GM12874 (cell line): ENCODE results near the gene RAB29.

Source experiments
- TF ChIP-seq, protein P1 (sequence below): IDR thresholded peaks from 2 replicates; pipeline ENCODE4 v1.5.1; 2011; ENCODE audit warnings: low read depth, mild to moderate bottlenecking, control low read depth, low read length, moderate library complexity; ENCODE audit not compliant: insufficient read depth

The RAB29 gene

DNA sequence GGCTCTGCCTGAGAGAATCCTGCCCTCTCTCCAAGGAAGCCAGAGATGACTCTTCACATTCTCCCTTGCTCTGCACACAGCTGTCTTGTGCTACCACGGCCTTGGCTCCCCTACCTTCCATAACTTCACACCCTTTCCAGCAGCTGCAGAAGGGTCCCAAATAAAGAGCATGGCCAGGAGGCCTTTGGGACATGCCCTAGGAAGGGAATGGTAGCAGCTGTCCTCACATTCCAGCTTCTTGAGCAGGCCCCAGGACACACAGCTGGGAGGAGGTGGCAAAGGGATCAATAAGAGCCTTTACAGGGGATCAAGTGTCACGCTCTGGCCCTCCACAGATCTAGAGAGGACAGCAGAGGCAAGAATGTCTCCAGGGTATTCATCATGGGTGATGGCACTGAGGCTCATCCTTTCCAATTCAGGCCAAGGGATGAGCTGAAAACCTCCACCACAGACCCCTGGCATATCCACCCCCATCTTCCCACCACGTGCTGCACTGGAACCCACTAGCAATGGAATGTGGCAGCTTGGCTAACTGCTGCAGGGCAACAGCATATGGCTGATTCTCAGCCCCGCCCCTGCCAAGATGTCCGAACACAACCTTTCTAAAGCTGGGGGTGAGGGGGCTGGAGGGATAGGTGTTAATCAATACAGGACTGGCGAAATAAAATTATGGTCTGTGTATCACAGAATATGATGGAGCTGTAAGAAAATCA, 17.8 kb upstream of the RAB29 start:
- TF ChIP-seq, protein P1, sequence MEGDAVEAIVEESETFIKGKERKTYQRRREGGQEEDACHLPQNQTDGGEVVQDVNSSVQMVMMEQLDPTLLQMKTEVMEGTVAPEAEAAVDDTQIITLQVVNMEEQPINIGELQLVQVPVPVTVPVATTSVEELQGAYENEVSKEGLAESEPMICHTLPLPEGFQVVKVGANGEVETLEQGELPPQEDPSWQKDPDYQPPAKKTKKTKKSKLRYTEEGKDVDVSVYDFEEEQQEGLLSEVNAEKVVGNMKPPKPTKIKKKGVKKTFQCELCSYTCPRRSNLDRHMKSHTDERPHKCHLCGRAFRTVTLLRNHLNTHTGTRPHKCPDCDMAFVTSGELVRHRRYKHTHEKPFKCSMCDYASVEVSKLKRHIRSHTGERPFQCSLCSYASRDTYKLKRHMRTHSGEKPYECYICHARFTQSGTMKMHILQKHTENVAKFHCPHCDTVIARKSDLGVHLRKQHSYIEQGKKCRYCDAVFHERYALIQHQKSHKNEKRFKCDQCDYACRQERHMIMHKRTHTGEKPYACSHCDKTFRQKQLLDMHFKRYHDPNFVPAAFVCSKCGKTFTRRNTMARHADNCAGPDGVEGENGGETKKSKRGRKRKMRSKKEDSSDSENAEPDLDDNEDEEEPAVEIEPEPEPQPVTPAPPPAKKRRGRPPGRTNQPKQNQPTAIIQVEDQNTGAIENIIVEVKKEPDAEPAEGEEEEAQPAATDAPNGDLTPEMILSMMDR, result no peak

DNA sequence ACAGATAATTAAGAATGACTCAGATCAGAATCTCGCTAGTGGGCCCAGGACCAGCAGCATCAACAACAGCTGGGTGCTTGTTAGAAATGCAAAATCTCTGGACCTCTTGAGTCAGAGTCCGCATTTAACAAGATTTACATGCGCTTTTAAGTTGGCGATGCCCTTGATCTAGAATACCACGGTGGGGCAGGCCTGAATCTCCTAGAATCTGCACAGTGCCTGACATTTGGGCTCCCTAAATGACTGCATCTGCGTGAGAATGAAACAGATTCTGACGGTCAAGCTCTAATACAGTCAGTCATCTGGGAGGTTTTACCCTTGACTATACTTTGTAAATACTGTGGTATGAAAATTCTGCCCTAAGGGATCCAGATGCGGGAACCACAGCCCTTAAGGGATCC, 17.2 kb upstream of the RAB29 start:
- TF ChIP-seq, protein P1, result no peak

DNA sequence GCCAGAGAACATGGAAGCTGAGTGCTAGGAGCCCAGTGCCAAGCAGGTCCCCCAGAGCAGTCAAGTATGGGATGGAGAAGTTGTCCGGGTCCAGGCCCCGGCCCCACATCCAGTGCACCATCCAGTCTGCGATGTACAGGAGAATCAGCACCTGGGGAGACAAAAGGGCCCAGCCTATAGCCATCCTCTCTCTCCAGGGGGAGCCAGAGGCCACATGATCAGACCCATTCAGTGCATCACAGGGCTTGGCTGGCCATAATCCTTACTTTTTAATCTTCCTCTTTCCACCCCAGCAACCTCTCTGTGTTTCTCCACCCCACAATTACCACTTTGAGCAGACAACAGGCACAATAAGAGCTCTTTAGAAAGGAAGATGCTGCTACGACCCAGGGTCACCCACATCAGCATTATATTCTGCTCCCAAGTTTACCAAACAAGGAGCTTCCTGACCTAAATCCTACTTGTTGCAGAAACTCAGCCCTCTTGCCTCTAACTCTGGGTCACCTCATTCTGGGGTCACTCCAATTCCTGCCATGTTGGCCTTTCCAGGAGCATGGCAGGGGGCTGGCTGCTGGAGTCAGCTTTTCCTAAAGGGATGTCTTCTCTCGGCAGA, 16.4 kb upstream of the RAB29 start:
- TF ChIP-seq, protein P1, result peak; percentile 86

DNA sequence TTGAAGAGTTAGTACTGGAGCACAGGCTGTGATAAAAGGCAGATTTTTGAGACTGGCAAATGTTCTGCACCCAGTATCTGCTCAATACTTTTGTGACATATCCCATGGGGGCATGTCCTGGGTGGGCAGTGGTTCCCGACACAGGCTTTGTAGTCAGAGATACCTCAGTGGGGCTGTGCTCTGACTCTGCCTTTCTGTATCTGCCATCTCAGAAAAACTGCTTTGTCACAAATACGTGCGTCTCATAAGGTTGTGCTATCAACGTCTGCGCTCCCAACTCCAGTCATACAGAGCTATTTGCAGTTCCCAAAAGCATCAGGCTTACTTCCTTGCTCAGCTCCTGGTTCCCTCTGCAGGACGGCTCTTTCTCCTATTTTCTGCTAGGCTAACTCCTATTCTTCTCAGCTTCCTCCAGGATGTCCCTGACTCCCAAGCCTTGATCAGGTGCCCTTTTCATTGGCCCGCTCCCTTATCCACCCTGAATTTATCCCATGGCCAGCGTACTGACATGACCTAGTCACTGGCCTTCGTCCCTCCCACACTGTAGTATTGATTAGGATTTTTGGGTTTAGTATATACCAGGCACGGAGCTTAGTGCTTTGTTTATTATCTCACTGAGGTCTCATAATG, 12.1 kb upstream of the RAB29 start:
- TF ChIP-seq, protein P1, result no peak

DNA sequence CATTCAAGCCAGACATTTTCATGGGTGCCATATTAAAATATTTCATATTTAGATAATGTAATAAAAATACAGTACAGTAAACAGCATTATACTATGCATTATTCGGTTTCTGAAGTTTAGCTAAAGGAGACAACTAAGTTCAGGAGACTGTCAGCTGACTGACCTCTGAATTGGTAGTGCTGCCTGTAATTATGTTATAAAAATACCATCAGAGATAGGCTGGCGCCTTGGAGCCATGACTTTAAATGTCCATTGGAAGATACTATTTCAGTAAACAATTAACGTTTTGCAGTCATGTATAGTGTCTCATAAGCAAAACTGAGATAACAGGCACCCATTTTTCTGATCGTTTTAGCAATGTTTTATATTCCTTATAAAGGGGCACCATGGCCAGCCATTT, 11.3 kb upstream of the RAB29 start:
- TF ChIP-seq, protein P1, result no peak

DNA sequence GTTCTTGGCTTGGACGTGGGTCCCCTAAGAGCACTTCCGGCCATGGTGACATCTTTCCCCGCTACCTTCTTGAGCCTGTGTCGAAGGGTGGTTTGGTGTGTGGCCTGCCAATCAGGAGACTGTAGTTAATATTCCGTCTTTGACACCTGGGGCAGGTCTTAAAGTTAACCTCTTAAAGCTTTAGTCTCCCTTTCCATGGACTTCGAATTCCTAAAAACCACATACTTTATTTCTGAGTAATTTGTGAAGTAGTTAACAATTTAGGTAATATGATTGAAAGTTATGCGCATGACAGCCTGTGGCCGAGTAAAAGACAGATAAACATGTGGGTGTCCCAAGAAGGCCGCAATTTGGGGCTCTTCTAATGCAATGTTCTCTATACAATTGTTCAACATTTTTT, 10.2 kb upstream of the RAB29 start:
- TF ChIP-seq, protein P1, result no peak

DNA sequence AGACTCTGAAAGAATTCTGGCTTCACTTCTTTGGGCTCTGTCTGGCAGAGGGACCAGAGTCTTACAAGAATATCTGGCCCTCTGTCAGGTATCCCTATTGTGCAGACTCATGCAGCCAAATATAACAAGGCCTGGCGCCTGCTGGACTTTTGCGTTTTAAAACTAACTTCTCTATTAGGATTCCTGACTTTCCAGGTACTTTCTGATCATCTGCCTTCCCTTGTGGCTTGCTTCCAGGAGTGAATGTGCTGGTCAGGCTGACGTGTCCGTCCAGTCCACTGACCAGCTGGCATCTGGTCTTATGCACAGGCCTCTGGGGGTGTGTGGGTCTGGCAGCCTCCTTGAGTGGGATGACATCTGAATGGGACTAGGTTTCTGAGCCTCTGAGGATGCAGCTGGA, 8.6 kb upstream of the RAB29 start:
- TF ChIP-seq, protein P1, result no peak
